ENCODE measurements around the gene TUBA4A. TPM values are rescaled to one million over a fixed set of nuclear protein-coding genes. Genes with fewer than 3 reads are reported as not detected.
"Not testable (repeated sequence)": the region's sequence is repeated elsewhere in the genome, so short reads cannot be mapped to it uniquely, and the experiment has no call there.

TUBA4A gene
- total RNA-seq, 1 donor from 2014 or later: 0.14 TPM

GRCh38 chr2:219266232-219266631 is 12.5 kb upstream of the TUBA4A start:
- Mint-ChIP-seq H3K9me3 (no peaks in the 10 kb centered on the region), H3K36me3 (ENCODE audit: low read depth) (no peaks in the 10 kb centered on the region), H3K27me3 (ENCODE audit: low read depth) (peaks cover 70% of the 10 kb centered on the region), H3K27ac (ENCODE audit: unreplicated experiment) (no peak overlapping the region), H3K4me3 (no peak overlapping the region), H3K4me1 (no peaks in the 10 kb centered on the region)
- no peak for DNase-seq (ENCODE audit: low read depth, low spot score)
- TF ChIP-seq, protein P1, sequence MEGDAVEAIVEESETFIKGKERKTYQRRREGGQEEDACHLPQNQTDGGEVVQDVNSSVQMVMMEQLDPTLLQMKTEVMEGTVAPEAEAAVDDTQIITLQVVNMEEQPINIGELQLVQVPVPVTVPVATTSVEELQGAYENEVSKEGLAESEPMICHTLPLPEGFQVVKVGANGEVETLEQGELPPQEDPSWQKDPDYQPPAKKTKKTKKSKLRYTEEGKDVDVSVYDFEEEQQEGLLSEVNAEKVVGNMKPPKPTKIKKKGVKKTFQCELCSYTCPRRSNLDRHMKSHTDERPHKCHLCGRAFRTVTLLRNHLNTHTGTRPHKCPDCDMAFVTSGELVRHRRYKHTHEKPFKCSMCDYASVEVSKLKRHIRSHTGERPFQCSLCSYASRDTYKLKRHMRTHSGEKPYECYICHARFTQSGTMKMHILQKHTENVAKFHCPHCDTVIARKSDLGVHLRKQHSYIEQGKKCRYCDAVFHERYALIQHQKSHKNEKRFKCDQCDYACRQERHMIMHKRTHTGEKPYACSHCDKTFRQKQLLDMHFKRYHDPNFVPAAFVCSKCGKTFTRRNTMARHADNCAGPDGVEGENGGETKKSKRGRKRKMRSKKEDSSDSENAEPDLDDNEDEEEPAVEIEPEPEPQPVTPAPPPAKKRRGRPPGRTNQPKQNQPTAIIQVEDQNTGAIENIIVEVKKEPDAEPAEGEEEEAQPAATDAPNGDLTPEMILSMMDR (conservative IDR thresholded peaks at IDR 0.05): no peak

DNA sequence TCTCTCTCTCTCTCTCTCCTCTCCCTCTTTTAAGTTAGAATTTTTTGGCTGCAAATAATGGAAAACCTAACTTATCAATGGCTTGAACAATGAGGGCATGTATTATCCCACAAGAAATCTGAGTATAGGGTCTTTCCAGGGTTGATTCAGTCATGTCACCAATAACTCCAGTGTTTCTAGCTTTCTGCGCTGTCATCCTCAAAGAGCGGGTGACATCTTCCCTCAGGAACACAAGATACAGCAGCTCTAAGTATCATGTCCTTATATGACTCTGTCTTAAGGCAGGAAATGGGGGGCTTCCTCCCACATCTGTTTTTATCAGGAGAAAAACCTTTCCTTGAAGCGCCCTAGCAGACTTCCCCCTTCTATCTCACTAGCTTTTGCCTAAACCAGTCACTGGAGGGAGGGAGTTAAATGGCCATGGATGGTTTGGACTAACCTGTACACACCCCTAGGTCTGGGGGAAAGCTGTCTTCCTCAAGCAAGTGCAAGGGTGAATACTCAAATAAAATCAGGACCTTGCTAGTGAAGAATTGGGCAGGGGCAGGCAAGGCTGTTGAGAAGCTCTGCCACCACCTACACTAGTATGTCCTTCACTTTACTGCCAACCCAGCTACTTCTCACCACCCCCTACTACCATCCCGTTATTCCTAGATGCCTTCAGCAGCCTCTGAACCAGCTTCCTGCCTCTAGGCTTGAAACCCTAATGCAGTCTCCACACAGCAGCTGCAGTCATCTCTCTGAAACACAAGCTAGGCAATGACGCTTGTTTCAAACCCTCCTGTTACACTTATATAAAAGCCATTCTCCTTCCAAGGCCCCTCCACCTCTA is 7.5 kb upstream of the TUBA4A start:
- no peak for DNase-seq (ENCODE audit: low read depth, low spot score)
- H3K9me3 Mint-ChIP-seq: no peaks in the 10 kb centered on the region
- H3K4me1 Mint-ChIP-seq: no peaks in the 10 kb centered on the region
- H3K27me3 Mint-ChIP-seq (ENCODE audit: low read depth): peaks cover 81% of the 10 kb centered on the region
- H3K27ac Mint-ChIP-seq (ENCODE audit: unreplicated experiment): no peak overlapping the region
- TF ChIP-seq, protein P1 (conservative IDR thresholded peaks at IDR 0.05): no peak
- no peaks in the 10 kb centered on the region for H3K36me3 Mint-ChIP-seq (ENCODE audit: low read depth)
- H3K4me3 Mint-ChIP-seq: no peak overlapping the region

GRCh38 chr2:219258942-219259341 is 5.2 kb upstream of the TUBA4A start:
- H3K36me3 Mint-ChIP-seq (ENCODE audit: low read depth); H3K9me3 Mint-ChIP-seq; DNase-seq (ENCODE audit: low read depth, low spot score); H3K4me3 Mint-ChIP-seq; H3K4me1 Mint-ChIP-seq; H3K27ac Mint-ChIP-seq (ENCODE audit: unreplicated experiment): not testable (repeated sequence)
- peaks cover 92% of the 10 kb centered on the region for H3K27me3 Mint-ChIP-seq (ENCODE audit: low read depth)

DNA sequence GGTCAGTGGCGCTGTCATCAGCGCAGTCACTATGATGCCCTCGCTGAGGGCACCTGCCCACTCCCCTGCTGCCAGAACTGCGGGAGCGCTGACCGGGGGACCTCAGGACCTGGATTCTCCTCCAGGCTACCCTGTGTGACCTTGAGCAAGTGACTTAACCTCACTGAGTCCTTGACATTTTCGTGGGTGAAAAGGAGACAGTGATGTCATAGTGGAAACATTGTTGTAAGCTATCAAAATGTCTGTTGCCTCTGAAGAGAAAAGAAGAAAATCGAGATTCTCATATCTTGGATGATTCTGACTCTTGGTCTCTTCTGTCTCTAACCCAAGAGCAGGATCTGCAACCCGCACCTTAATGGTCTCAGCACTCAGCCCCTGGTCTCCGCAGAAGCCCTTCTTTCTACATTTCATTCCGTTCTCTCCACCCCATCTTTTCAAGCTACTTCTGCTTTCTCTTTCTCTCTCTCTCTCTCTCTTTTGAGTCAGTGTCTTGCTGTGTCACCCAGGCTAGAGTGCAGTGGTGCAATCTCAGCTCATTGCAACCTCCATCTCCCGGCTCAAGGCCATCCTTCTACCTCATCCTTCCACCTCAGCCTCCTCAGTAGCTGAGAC is 978 bp upstream of the TUBA4A start:
- Mint-ChIP-seq H3K27ac (ENCODE audit: unreplicated experiment) (no peak overlapping the region), H3K27me3 (ENCODE audit: low read depth) (peaks cover 95% of the 10 kb centered on the region), H3K4me1 (no peaks in the 10 kb centered on the region), H3K36me3 (ENCODE audit: low read depth) (no peaks in the 10 kb centered on the region), H3K9me3 (no peaks in the 10 kb centered on the region), H3K4me3 (peak overlapping the region; percentile 35)
- DNase-seq (ENCODE audit: low read depth, low spot score): no peak
- TF ChIP-seq, protein P1 (conservative IDR thresholded peaks at IDR 0.05): no peak

DNA sequence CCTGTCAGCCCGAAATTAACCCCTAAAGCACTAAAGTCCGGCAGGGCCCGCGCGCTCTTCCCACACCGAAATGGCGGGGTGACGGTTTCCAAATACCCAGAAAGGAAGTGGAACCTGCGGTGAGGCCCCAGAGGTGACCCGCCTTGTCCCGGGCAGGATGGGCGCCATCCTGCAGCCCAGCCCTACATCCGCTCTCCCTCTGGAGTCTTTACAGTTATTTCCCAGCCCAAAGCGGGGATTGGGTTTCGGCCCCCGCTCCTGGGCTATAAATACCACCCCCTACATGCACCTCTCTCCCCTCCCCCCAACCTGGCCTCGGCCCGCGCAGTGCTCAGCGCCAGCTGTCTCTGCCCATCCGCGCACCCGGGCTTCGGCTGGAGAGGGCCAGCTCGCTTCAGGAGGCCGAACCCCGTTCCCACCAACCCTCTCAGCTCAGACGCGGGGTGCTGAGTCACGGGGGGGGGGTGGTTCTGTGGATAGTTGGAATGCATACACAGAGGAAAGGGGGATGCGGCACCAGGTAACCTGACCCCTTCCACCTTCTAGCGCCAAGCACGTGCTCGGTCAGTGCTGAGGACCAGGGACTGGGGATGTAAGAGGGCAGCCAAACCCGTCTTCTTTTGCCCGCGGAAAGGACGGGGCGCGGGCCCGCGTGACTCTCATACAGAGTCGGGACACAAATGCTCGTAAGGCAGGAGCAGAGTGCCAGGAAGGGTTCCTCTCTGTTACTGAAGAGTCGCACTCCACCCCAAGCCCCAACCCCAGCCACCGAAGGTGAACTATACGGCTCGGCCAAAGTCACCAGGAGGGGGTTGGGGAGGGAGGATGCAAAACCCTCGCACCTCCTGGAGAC is 592 bp downstream of the TUBA4A start, which contains the start of gene TUBA4B:
Gene TUBA4B (plus strand): TSS at position 344 of the 853 bp plus-strand sequence. CDS start 165 bp downstream, at position 509.
- TF ChIP-seq, protein P1 (conservative IDR thresholded peaks at IDR 0.05): no peak
- no peak for DNase-seq (ENCODE audit: low read depth, low spot score)
- no peaks in the 10 kb centered on the region for H3K9me3 Mint-ChIP-seq
- peaks cover 85% of the 10 kb centered on the region for H3K27me3 Mint-ChIP-seq (ENCODE audit: low read depth)
- peak within 1 kb of the TSS; percentile 59 for H3K4me3 Mint-ChIP-seq
- no peaks in the 10 kb centered on the region for H3K4me1 Mint-ChIP-seq
- no peaks in the 10 kb centered on the region for H3K36me3 Mint-ChIP-seq (ENCODE audit: low read depth)
- H3K27ac Mint-ChIP-seq (ENCODE audit: unreplicated experiment): no peak within 1 kb of the TSS

All from neural crest cell (in vitro differentiated cells).